ENCODE data around the gene ELOVL3. TPM values are rescaled to one million over a fixed set of nuclear protein-coding genes. Genes with fewer than 3 reads are reported as not detected.

ELOVL3 gene
- total RNA-seq, 4 donors from 2014 or later = not detected

DNA sequence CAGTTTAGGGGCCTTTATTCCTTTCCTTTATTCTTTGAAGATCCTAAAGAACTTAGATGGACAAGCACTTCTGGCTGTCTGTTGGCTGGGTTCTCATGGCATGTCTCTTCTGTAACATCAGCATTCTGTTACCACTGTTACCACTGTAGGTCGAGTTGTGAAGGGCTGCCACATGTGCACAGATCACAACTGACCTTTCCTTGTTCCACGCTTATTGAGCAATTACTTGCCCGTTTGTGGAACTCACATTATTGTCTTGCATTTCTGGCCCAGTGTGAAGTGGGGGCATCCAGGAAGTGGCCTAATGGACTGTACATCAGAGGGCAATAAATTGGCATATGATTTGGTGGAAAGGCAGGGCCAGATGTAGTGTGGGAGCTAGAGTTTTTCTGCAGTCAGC is 42.9 kb downstream of the ELOVL3 start:
- Histone ChIP-seq H3K36me3 (no peaks in the 10 kb centered on the region), H3K9me3 (no peaks in the 10 kb centered on the region), H3K4me1 (peaks cover 0 to 40% (median 8%) of the 10 kb centered on the region in 4 donors), H3K27ac (no peak overlapping the region), H3K4me3 (no peak overlapping the region), H3K27me3 (no peaks in the 10 kb centered on the region)
- TF ChIP-seq, protein P1, sequence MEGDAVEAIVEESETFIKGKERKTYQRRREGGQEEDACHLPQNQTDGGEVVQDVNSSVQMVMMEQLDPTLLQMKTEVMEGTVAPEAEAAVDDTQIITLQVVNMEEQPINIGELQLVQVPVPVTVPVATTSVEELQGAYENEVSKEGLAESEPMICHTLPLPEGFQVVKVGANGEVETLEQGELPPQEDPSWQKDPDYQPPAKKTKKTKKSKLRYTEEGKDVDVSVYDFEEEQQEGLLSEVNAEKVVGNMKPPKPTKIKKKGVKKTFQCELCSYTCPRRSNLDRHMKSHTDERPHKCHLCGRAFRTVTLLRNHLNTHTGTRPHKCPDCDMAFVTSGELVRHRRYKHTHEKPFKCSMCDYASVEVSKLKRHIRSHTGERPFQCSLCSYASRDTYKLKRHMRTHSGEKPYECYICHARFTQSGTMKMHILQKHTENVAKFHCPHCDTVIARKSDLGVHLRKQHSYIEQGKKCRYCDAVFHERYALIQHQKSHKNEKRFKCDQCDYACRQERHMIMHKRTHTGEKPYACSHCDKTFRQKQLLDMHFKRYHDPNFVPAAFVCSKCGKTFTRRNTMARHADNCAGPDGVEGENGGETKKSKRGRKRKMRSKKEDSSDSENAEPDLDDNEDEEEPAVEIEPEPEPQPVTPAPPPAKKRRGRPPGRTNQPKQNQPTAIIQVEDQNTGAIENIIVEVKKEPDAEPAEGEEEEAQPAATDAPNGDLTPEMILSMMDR (IDR thresholded peaks at IDR 0.05) = no peak
- no peak for TF ChIP-seq EP300 (IDR thresholded peaks at IDR 0.05)
- no peak for TF ChIP-seq POLR2A (IDR thresholded peaks at IDR 0.05)
- DNase-seq (ENCODE audit: low spot score in 2 of 2) = no peak
- WGBS, 2 donors = 44 to 47% methylated on average over 3 of the region's 3 CpGs

DNA sequence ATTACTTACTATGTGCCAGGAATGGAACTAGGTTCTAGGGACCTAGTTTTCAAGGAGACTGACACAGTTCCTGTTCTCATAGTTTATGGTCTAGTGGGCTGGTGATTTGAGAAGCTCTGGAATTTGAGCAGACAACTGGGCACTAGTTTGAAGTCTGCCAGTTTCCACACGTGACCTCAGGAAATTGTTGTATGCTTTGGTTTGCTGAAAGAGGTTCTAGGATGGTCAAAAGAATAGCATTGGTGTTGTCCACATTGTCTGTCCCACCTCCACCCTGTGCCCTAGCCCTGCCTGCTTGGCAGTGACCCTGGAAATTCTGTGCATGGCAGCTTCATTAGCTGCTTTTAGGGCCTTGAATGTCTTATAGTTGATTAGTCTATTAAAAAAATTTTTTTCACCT is 48.0 kb downstream of the ELOVL3 start:
- Histone ChIP-seq H3K27ac (no peak overlapping the region), H3K4me1 (peaks cover 0 to 15% (median 2%) of the 10 kb centered on the region in 4 donors), H3K27me3 (no peaks in the 10 kb centered on the region), H3K36me3 (peaks cover 0 to 11% (median 0%) of the 10 kb centered on the region in 3 donors), H3K9me3 (no peaks in the 10 kb centered on the region), H3K4me3 (no peak overlapping the region)
- DNase-seq (ENCODE audit: low spot score in 2 of 2) = no peak
- WGBS, 2 donors = 38 to 54% methylated on average over 1 of the region's 1 CpG
- TF ChIP-seq, protein P1 (IDR thresholded peaks at IDR 0.05) = no peak
- TF ChIP-seq POLR2A (IDR thresholded peaks at IDR 0.05) (no peak), EP300 (IDR thresholded peaks at IDR 0.05) (no peak)

DNA sequence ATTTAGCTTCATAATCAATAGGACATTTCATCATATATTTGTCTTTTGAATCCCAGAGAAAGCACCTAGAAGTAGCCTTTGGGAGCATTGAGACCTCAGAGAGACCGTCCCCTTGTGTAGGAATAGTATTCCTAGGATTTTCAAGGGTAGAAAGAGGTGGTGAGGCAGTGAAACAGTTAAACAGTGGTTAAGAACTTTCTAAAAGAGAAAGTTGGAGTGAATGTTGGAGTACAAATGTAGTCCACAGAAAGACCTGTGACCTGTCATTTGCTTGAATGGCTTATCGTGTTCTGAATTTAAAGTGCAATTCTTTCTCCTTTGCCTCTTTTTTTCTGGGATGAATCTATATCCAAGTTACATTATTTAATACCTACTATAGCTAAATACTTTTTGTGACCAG is 49.2 kb downstream of the ELOVL3 start:
- 88 to 89% methylated on average over 2 of the region's 2 CpGs for WGBS, 2 donors
- Histone ChIP-seq H3K36me3 (peaks cover 0 to 11% (median 0%) of the 10 kb centered on the region in 3 donors), H3K4me1 (peaks cover 2 to 21% (median 3%) of the 10 kb centered on the region in 4 donors), H3K27me3 (no peaks in the 10 kb centered on the region), H3K9me3 (no peaks in the 10 kb centered on the region), H3K4me3 (no peak overlapping the region), H3K27ac (no peak overlapping the region)
- no peak for DNase-seq (ENCODE audit: low spot score in 2 of 2)
- no peak for TF ChIP-seq POLR2A (IDR thresholded peaks at IDR 0.05)
- TF ChIP-seq, protein P1 (IDR thresholded peaks at IDR 0.05) = no peak
- no peak for TF ChIP-seq EP300 (IDR thresholded peaks at IDR 0.05)

DNA sequence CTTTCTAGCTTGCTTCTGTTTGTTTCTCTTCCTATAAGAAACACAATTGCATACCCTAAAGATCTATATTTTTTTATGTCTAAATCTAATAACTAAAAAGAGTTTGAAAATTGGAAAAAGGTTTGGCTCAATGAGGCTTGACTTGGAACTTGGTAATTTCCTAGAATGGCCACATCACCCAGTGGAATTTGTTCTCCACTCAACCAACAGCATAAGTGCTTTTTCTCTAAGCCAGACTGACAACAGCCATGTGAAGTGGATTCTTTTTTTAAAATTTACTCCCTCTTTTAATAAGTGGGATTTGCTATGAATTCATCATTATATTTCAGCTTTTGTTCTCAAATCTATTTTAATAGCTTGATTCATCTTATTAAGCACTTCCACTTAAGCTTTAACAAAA is 53.0 kb downstream of the ELOVL3 start:
- no peaks in the 10 kb centered on the region for H3K9me3 ChIP-seq
- no peak overlapping the region for H3K27ac ChIP-seq
- H3K4me3 ChIP-seq = no peak overlapping the region
- DNase-seq (ENCODE audit: low spot score in 2 of 2) = no peak
- peaks cover 0 to 11% (median 0%) of the 10 kb centered on the region in 3 donors for H3K36me3 ChIP-seq
- no peaks in the 10 kb centered on the region for H3K27me3 ChIP-seq
- TF ChIP-seq EP300 (IDR thresholded peaks at IDR 0.05) (no peak), POLR2A (IDR thresholded peaks at IDR 0.05) (no peak)
- TF ChIP-seq, protein P1 (IDR thresholded peaks at IDR 0.05) = no peak
- peaks cover 2 to 20% (median 12%) of the 10 kb centered on the region in 4 donors for H3K4me1 ChIP-seq

Other genes with a start within 250 kb of the ELOVL3 start
- 10 to 100 TPM; 16.9 to 19.5 (median 18.5) TPM for gene ARMH3, start 170.1 kb upstream of the ELOVL3 start, total RNA-seq
- 10 to 100 TPM; 33.5 to 36.5 (median 34.8) TPM for gene HPS6, start 160.9 kb upstream of the ELOVL3 start, total RNA-seq
- gene LDB1, start 105.9 kb upstream of the ELOVL3 start, total RNA-seq = 10 to 100 TPM; 37.0 to 50.7 (median 45.8) TPM
- 10 to 100 TPM; 10.1 to 26.4 (median 18.7) TPM for gene PPRC1, start 93.3 kb upstream of the ELOVL3 start, total RNA-seq
- gene NOLC1, start 73.9 kb upstream of the ELOVL3 start, total RNA-seq = 10 to 100 TPM; 31.2 to 58.2 (median 51.4) TPM
- gene PITX3, start 15.2 kb downstream of the ELOVL3 start, total RNA-seq = not detected
- 10 to 100 TPM; 31.0 to 38.0 (median 36.1) TPM for gene GBF1, start 19.2 kb downstream of the ELOVL3 start, total RNA-seq
- 10 to 100 TPM; 19.3 to 49.2 (median 31.8) TPM for gene NFKB2, start 169.4 kb downstream of the ELOVL3 start, total RNA-seq
- gene PSD, start 192.5 kb downstream of the ELOVL3 start, total RNA-seq = 1 to 10 TPM in 1 of 4 donors, under 1 TPM in 3; 0.30 to 1.1 (median 0.70) TPM
- gene FBXL15, start 194.5 kb downstream of the ELOVL3 start, total RNA-seq = 10 to 100 TPM; 25.8 to 51.1 (median 46.2) TPM
- 100 to 1,000 TPM in 3 of 4 donors, 10 to 100 TPM in 1; 86.4 to 195 (median 131) TPM for gene CUEDC2, start 206.3 kb downstream of the ELOVL3 start, total RNA-seq
- 1 to 10 TPM in 1 of 4 donors, not detected in 3; 1.4 TPM for gene C10orf95, start 225.2 kb downstream of the ELOVL3 start, total RNA-seq